Activated T-helper 9 cell treated with anti-CD3 and anti-CD28 coated beads, Interleukin-2, amount 50 U/mL, for 16 hours (primary cell): ENCODE measurements around the gene SLC25A34.

Experiments used
- DNase-seq: peaks from one replicate; pipeline ENCODE4 v3.0.0-alpha.2; 2020; ENCODE audit warnings: low read depth

Gene SLC25A34

DNA sequence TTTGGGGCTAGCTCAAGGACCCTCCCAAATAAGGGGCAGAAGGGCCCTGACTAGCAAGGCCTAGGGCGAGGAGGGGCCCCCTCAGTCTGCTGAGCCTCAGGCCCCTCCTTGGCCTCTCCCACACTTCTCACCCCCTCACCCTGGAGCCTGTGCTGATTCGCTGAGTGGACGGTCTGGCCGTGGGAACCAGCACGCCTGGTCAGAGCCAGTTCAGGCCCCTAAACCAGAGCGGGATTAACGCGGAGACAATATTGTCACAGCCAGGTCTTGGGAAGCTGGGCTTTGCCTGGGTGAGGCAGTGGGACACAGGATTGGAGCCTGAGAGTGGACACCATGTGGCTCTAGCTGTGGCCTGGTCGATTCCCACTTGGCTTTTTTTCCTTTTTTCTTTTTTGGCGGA, 17.7 kb downstream of the SLC25A34 start:
- no peak for DNase-seq

DNA sequence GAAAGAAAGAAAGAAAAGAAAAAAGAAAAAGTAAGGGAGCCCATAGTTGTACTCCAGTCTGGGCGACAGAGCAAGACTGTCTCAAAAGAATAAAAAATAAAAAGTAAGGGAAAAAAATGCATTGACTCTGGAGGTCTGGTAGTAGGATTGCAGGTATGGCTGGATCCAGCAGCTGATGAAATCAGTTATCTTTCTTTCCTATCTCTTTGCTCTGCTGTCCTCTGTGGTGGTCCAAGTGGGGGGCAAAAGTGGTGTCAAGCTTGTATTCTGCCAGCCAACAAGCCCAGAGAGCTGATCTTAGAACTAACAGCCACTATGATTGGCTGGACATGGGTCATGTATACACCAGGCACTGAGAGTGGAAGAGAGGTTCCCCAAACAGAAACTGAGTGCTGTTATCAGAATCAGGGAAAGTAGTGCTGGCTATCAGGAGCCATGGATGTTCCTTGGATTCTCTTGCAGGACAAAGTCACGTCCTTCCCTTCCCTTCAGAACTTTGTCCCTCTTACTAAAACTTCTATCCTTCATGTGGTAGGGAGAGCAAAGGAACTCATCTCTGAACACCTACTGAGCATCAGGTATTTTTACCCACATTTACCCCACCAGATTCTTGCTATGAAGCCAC, 19.1 kb downstream of the SLC25A34 start:
- no peak for DNase-seq

DNA sequence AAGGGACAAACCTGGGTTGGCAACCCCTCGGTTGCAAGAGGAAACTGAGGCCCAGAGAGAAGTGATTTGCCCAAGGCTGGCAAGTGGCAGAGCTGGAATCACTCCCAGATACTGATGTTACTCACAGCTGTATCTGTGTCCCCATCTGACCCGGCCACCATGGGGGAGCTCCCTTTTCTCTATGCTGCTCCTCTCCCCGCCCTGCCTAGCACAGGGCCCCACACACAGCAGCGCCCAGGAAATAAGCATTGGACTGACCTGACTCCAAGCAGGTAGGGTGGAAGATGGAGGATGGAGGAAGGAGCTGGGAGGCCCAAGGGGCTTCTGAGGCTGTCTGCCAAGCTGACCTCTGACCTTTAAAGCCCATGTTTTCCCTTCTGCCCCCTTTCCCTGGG, 19.6 kb downstream of the SLC25A34 start:
- no peak for DNase-seq

DNA sequence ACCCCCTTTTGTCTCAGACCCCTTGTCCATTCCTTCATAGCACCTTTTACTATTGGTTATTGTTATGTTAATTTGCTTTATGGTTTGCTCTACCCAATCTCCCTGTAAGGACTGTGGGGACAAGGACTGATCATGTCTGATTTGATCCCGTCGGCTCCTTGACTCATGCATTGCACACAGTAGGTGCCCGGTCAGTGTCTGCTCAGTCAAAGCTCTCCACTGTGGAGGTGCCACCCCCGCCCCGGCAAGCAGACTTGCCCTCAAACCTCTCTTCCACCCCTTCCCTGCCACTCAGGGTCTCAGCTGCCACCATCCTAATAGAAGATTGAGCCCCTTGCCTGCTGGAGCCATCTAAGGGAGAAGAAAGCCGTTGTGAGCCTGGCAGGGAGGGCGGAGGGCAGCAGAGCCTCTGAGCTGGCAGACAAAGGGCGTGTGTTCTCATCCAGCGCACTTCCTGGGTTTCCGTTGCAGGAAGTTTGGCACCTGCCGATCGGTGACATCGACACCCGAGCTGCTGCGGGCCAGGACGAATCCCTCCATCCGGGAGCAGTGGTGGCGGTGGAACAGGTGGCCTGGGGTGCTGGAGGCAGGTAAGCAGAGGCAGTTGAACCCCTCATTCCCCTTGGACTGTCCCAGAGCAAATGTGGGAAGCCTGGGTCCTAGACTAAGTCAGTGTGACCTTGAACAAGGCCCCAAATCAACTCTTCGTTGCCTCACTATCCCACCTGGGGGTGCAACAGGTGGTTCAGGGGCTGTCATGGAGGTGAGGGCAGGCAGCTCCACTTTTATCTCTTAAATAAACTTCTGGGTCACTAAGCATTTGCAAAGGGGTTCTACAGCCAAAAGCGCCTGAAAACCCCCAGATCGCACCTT, 20.3 kb downstream of the SLC25A34 start:
- DNase-seq = no peak

DNA sequence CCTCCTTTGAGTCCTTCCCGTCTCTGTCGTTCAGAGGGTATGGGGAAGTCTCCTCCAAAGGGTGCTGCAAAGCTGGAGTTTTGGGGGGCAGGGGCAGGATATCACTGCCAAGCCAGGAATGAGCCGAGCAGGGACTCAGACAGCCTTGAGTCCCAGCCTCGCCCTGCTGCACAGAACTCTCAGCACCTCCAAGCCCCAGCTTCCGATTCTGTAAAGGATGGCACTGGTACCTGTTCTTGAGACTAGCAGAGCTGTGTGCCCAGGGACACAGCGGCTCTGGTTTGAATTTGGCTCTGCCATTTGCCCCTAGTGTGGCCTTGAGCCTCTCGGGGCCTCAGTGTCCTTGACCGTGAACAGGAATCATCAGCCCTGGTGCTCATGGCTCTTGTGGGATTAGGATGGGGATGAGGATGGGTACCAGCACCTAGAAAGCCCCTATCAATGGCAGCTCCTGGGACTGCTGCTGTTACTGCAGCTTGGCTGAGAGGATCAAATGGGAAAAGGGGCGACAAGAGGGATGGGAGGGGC, 21.0 kb downstream of the SLC25A34 start:
- DNase-seq = no peak

DNA sequence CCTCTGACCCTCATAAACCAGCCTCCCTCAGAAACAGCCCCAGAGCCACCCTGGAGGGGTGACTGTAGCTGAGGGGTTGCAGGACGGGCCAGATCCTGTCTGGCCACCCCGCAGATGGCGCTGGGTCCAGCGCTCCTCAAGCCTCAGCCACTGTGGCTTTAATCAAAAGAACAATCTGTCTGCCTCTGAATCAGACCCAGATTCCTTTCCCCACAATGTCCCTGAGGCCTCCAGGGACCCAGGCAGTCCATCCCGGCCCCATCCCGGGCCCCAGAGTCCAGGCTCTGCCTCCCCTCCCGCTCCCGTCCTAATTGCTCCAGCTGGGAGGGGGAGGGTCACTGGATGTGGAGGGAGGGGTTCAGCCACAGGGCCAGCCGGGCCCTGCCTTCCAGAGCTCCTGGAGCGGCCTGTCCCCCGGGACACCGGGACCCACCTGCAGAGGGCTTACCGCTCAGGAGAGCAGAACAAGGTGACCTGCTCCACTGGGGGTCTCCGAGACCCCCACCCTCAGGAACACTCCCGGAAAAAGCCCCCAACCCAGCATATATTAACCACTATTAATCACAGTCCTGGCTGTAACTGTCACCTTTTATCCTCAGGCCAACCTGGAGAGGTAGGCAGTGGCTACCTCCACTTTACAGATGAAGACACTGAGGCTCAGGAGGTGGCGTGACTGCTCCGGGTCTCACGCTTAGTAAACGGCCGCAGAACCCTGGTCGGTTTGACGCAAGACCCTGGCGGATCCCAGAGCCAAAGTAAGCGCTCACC, 21.7 kb downstream of the SLC25A34 start:
- no peak for DNase-seq

DNA sequence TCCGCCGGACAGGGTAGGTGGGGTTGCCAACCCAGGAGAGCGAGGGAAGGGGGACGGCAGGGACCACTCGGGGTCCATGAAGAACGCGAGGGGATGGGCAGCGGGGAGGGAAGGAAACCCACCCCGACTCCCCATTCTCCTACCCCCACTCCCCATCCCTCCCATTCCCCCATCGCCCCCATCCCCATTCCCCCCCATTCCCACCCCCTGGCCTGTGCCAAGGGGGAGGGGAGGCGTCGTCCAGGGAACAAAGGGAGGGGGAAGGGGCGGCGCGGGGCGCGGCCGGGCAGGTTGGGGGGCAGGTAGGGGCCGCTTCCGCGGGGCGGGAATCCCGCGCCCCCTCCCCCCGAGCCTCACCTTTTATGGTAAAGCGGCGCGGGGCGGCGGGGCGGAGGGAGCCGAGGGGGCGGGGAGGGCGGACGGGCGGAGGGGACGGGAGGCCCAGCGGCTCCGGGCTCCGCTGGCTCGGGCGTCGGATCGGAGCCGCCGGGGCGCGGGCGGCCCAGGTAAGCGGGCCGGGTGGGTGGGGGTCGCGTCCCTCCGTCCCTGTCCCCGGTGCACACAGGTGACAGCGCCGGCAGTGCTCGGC, 22.4 kb downstream of the SLC25A34 start, which contains the start of gene FBLIM1:
Gene FBLIM1 (plus strand): TSS at position 453 of the 589 bp plus-strand sequence. CDS start 6,189 bp downstream, outside the sequence.
- no peak for DNase-seq

DNA sequence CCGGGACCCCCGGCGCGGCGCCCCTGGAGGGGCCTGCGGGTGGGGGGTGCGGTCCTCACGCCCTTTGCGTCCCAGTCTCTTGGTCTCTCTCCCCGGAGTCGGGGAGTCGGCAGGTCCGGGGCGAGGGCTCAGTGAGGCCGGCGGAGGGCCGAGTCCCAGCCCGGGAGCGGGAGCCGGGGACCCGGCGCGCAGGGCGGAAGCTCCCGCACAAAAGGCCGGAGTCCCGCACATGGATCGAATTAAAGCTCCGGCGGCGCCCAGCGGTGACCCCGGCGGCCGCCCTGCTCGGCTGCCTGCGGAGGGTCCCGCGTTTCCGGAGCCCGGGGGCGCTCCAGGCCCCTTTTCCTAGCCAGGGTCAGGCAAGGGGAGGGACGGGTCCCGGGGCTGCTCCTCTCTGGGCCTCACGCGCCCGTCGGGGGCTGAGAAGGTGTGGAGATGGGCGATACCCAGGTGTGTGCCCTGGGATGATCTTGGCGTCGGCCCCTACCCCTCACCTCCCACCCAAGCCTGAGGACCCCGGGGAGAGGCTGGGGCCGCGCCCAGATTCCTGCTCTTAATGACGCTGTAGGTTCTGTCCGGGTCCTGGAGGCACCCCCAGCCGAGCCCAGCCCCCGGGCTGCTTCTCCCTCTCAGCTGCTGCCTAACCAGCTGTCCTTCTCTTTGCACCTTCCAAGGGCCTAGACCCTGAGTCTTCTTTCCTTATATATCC, 23.0 kb downstream of the SLC25A34 start:
- DNase-seq = no peak

DNA sequence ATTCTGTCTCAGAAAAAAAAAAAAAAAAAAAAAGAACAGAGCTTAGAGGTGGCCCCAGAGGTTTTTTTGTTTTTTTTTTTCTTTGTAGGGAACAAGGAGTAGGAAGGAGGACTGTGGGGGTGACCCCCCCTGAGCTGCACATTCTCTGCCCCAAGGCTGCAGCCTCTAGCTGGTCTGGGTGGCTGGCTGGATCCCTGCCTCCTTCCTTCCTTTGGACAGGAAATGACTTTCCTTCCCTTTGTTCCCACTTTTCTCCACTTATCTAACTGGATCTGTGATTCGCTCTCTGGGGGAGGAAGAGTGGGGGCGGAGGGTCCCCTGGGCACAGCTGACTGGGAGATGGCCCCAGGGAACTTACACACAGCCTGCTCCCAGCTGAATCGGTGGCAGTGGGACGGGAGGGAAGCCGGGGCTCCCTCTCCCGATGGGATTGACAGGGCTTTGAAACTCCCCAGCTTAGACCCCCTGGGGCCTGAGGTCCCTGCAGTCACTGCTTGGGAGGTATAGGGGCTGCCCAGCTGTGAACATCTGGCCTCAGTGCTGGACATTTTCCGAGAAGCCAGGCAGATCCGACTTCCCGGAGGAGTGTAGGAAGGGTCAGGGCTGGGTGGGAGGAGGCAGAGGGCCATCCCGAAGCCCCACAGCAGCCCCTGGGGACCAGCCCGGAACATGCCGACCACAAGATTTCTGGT, 24.6 kb downstream of the SLC25A34 start:
- no peak for DNase-seq

DNA sequence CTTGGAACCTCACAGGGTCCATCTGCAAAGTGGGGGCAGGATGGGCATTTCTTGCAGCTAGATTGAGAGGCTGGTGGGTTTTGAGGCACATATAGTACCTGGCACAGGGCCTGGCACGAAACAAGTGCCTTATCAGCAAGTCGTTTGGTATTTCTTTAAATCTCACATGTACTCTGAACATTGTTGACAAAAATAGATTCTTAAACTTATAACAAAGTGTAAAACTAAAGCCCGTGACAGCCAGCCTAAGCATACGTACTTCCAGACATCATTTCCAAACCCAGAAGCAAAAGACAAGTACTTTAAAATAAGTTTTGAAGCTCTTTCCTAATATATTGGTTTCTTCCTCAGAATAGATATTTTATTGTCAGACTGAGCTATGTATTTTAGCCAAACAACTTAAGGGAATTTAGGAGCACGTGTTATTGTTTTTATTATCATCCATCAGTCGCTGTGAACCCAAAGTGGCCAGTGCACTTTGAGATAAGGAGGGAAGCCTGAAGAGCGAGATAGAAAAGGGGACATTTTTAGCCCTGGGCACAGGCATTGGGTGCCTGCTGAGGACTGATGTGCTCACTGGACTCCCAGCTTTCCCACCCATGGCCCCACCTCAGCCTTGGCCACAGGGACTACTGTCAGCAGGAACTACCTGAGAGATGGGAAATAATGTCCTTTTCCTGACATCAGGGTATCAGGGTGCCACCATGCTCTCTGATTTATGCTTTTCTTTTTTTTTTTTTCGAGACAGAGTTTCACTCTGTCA, 25.5 kb downstream of the SLC25A34 start:
- DNase-seq = no peak

DNA sequence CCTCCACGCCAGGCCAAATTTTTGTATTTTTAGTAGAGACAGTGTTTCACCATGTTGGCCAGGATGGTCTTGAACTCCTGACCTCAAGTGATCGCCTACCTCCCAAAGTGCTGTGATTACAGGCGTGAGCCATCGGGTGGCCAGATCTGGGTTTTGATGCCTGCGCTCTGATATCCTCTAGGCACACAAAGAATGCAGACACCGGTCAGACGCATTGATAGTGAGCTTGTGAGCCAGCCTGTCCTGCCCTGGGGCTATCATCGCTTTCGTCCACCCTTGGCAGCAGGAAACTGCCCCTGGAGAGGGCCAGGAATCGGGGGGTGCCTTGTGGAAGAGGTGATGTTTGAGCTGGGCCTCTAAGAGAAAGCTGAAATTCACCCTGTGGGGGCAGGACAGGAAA, 26.5 kb downstream of the SLC25A34 start:
- DNase-seq = no peak

DNA sequence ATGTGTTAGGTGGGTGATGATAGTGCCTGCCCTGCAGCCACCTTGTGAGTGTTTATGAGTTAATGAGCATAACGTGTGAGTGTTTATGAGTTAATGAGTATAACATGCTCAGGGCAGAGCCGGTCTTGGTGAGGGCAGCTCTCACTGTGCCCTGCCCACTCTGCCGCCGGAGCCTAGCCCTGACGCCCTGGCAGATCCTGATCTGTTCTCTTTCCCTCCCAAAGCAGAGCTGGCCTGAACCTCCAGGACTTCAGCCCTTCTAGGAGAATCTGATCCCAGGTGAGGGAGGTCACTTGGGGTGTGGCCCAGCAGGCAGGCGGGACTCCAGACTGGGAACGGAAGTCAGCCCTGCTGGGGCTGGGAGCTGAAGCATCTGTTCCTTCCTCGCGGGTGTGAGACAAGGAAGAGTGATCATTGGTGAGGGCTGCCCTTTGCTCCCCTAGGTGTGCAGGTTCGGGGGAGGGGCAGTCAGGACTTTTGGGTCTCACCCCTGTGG, 28.3 kb downstream of the SLC25A34 start:
- no peak for DNase-seq

DNA sequence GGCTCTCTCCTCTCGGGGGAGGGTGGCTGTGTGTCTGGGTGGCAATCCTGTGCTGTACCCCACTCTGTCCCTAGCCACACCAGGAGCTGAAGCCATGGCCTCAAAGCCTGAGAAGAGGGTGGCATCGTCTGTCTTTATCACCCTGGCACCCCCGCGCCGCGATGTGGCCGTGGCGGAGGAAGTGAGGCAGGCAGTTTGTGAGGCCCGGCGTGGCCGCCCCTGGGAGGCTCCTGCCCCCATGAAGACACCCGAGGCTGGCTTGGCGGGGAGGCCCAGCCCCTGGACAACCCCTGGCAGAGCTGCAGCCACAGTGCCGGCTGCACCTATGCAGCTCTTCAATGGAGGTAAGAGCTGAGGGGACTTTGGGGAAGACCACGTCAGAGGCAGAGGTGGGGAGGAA, 28.8 kb downstream of the SLC25A34 start:
- no peak for DNase-seq

DNA sequence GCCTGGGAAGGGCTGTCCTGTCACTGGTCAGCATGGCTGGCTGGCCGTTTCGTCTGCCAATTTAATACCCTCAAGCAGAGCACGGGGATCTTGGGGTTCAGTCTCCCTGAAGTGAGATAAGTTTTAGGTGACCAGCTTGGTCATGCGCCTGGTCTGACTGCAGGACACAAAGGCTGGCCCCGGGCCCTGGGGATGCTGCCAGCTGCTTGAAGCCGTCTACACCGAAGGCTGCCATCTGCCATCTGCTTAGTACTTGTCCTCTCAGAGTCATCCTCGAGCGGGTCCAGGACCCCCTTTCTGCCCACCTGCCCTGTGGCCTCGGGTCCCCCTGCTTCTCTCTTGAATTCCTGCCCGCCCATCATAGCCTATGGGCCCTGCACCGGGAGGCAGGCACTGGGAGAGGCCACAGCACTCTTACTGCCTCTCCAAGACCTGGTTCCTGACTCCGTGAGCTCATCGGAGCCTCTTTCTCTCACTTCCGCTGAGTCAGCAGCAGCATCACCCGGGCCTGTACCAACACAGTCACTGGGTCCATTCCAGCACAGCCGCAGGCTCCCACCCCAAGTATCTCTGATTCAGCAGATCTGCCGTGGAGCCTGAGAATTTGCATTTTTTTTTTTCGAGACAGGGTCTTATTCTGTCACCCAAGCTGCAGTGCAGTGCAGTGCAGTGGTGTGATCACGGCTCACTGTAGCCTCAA, 29.6 kb downstream of the SLC25A34 start:
- DNase-seq = no peak

DNA sequence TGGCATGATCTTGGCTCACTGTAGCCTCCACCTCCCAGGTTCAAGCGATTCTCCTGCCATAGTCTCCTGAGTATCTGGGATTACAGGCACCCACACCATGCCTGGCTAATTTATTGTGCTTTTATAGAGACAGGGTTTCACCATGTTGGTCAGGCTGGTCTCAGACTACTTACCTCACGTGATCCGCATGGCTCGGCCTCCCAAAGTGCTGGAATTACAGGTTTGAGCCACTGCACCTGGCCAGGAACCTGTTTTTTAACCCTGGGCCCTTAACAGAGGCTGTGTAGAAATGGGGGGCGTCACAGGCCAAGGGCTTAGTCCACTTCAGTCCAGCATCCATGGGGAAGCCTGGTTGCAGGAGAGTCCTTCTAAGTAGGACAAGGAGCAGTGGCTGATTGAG, 31.9 kb downstream of the SLC25A34 start:
- DNase-seq = no peak

DNA sequence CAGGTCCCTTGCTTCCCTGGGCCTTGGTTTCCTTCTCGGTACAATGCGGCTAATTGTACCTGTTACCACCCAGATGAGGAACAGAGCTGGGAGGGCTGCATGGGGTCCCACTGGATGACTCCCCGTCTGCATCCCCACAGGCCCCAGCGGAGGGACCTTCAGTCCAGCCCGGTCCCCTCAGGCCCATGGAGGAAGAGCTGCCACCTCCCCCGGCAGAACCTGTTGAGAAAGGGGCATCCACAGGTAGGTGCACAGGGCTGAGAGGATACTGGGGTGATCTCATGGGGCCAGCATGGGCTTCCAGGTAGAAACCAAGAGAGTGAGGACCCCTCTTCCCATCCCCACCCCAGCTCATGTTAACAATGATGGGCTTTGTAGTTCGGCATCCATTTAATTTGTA, 32.3 kb downstream of the SLC25A34 start:
- DNase-seq = no peak

DNA sequence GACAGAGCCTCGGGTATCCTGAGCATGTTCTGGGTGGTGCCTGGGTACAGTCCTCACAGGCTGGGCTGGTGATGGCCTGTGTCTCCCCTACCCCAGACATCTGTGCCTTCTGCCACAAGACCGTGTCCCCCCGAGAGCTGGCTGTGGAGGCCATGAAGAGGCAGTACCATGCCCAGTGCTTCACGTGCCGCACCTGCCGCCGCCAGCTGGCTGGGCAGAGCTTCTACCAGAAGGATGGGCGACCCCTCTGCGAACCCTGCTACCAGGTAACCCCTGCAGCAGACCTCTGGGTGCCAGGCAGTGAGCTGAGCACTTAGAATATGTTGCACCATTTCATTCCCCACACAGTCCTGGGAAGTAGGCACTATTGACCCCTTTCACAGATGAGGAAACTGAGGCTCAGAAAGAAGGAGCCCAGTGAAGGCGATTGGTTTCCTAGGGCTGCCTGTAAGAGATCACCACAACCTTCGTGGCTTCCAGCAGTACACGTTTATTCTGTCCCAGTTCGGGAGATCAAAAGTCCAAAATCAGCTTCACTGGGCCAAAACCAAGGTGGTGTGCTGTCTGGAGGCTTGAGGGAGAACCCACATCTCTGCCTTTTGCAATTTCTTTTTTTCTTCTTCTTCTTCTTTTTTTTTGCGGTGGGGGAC, 34.4 kb downstream of the SLC25A34 start:
- no peak for DNase-seq

DNA sequence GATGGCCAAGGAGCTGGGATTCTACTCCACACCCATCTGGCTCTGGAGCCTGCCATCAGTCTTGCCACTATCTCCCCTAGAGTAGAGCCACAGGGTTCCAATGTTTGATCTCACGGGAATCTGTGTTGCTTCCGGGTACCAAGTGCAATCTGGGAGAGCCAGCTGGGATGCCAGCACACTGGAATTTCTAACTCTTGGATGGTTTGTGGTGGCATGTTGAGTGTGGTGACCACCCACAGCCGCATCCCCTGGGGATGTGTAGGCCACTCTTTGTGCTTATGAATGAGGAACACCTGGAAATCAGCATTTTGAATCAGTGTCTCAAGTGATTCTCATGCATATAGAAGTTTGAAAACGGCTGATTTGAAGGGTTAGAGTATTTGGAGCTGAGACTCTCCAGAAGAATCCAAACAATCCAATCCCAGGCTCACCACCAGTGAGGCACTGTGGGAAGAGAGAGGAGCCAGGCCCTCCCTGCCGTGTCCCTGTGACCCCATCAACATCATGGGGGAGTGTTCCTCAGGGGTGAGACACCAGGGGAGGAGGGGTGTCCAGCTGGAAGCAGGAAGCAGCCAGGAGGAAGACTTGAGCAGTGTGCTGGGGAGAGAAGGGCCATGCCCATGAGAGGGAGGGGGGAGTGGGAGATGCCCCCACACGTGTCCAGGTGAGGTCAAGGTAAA, 35.9 kb downstream of the SLC25A34 start:
- DNase-seq = no peak
